ENCODE data around the gene MVP.

DNA sequence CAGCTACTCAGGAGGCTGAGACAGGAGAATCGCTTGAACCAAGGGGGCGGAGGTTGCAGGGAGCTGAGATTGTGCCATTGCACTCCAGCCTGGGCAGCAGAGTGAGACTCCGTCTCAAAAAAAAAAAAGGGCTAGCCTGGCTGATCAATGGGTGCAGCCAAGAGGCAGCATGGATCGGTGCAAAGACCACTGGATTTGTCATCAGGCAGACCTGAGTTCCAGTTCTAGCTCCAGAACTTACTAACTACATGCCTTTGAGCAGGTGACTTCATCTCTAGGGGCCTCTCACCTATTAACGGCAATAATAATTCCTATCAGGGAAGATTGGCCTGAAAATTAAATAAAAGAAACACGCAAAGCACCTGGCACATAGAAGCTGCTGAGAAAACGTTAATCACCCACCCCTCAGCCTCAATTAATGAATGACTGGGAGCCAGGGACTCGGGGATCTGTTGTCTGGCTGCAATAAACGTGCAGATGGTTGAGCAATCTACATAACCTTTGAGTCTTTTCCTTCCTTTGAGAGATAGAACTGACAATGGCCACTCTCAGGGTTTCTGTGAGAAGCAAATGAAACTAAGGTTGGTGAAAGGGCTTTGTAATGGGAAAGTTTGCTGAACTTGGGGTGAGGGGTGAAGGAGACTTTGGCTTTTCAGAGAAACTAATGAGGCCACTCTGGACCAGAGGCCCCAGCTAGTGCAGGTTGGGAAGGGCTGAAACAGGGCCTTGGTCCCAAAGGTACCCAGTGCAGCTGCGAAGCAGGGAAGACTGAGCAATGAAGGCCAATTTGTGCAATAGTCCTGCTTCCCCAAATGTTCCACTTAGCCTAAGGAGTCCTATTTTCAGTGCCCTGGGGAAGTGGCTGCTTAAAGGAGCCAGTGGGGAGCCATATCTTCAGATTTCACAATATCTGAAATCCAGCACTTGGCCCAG lies 71.5 kb downstream of the MVP start:
- no peak for TF ChIP-seq CTCF (IDR thresholded peaks at IDR 0.05)
- no peak for TF ChIP-seq POLR2A (IDR thresholded peaks at IDR 0.05)

All from tibial nerve (tissue), 3 donors.